GM18858 (cell line): ENCODE results near the gene PAX2.

Experiments used
- ATAC-seq: cut with Tn5 transposase; IDR thresholded peaks from one replicate; pipeline ENCODE4 v1.9.1; 2021; ENCODE audit not compliant: unreplicated experiment

Gene PAX2

DNA sequence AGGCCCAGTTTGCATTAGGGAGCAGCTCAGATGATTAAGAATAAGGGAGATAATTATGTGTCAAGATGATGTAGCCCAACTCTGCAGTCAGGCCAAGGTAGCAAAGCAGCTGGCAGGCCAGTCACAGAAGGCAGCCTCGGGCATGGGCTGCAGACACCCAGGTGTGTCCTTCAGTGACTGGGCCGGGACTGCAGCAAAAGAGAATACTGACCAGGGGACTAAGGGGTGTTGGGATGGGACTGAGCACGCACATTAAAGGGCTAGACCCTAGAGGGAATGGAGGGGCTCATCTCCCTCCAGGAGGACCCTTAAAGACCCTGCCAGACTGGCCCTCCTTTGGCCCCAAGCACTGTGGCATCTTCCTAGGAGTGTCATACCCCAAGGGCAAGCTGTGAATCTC lies 38.7 kb downstream of the PAX2 start:
- ATAC-seq = no peak

GRCh38 chr10:100786591-100786990 lies 41.2 kb downstream of the PAX2 start:
- no peak for ATAC-seq

DNA sequence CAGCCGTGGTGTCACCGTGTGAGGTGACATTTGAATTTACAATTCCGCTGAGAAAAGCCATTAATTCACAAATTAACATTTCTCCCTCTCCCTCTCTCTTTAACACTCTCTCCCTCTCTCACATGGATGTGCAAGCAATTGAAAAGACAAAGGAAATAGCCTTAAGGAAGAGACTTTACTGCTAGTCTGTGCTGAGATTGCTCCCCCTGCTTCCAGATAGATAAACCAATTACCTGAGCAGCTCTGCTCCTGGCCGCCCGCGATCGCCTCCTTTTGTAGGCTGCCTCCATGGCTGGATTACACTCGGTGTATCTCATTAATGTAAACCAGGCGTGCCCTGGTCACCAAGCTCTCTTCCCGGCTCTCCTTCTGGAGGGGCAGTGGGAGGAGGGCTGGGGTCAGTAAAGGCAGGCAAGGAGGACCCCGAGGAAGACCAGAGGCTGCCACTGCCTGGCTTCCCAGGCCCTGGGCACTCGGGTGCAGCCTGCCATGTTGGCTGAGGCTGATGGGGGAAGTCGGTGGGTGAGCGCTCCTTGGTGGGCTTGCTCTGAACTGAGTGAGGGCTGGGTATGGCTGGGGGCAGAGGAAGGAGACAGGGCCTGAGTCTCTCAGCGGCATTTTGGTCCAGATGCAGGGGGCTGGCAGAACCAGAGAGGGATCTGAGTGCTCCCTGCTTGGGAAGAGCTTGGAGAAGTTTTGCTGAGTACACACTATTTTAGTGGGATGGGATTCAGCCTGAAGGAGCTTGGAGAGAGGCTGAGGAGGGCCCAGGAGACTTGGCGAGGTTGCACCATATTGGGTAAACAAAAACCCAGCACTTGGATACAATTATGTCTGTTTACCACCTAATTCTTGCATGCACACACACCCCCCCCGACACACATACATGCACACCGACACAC lies 42.9 kb downstream of the PAX2 start:
- ATAC-seq = no peak

DNA sequence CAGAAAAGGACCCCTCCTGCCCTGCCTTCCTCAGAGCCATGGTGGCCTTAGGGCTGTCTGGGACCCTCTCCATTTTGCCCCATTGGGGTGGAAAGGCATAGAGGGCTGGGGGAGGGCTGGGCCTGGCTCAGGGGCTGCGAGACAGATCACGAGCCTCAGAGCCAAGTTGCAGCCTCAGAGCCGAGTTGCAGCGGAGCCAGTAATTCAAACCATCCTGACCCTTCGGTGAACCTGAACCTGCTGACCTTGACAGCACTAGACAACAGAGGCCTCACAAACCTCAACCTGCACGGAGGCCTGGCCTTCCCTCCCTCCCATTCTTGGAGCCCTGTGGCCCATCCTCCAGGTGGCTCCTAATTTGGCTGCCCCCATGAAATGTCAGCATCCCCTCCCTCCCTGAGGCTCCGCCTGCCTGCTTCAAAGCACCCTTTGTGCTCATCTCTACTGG lies 45.4 kb downstream of the PAX2 start:
- no peak for ATAC-seq

- no peak for ATAC-seq
Measured at GRCh38 chr10:100791369-100792058, 46.1 kb downstream of the PAX2 start.

GRCh38 chr10:100792574-100792973 lies 47.2 kb downstream of the PAX2 start:
- ATAC-seq = no peak

GRCh38 chr10:100793055-100793454 lies 47.7 kb downstream of the PAX2 start:
- no peak for ATAC-seq

- no peak for ATAC-seq
Measured at GRCh38 chr10:100799881-100800280, 54.5 kb downstream of the PAX2 start.

- no peak for ATAC-seq
Measured at GRCh38 chr10:100800931-100801330, 55.5 kb downstream of the PAX2 start.

- ATAC-seq = no peak
Measured at GRCh38 chr10:100802196-100802595, 56.8 kb downstream of the PAX2 start.

GRCh38 chr10:100802607-100803006 lies 57.2 kb downstream of the PAX2 start:
- no peak for ATAC-seq

DNA sequence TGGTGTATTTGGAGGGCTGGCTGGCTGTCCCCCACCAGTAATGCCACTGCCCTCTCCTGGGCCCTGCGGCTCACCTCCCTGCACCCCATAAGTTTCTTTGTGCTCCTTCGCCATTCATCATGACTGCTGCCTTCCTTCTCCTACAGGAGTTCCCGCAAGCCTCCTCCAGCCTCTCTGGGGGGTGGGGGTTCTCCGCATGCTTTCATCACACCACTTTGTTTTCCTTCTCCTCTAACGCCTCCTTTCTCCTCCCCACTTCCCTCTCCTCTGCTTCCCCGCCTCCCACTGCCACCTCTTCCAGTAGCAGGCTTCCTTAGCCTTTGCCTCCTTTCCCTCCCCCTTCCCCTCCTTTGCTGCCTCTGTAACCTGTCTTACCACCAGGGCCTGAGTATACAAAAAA lies 58.1 kb downstream of the PAX2 start:
- no peak for ATAC-seq

DNA sequence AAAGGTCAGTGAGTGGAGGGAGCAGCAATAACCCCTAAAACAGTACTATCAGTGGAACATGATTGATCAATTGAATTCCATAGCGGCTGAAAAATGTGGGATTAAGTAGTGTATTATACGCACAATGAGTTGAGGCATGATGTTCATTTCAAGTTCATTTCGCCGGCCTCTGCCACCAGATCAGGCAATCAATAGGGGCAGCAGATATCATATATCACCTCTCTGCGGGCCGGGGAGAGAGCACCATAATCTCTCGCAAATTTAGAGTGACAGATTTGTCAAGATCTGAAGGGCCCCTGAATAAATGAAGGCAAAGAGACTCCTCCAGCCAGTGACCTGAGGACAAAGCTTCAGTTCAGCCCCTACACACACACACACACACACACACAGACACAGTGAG lies 58.5 kb downstream of the PAX2 start:
- ATAC-seq = no peak

DNA sequence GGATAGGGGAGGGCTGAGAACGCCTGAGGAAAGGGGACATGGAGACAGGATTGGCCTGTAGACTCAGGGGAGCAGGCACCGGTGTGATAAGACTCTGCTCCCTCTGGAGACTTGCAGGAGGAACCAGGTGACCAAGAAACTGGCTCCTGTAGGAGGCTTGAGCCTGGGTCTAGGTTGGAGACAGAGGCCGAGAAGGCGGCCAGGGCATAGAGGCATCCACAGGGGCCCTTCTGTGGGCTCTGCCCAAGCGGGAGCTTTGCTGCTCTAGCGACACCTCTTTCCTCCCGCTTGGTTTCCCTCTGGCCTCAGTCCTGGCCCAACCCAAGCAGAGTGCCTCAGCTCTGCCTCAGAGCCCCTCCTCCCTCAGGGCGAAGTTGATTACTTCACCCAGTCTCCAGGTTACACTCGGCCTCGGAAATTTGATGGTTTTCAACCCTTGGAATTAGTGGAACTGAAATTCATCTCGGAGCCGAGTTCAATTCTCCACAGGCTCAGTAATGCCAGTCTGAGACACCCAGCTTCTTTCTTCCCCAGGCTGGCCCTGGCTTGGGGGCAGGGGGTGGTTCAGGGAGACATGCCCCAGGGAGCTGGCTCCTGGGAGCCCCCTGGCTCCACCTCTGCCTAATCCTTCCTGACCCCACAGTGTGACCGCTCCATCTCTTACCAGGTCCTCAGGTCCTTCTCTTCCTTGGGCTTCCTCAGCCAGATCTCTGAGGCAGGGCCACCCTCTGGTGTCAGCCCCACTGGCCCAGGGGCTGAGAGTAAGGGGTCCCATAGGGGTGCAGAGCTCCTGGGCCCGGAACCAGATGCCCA lies 60.4 kb downstream of the PAX2 start:
- no peak for ATAC-seq

- no peak for ATAC-seq
Measured at GRCh38 chr10:100806356-100806645, 60.9 kb downstream of the PAX2 start.

- no peak for ATAC-seq
Measured at GRCh38 chr10:100807241-100807951, 62.0 kb downstream of the PAX2 start.

DNA sequence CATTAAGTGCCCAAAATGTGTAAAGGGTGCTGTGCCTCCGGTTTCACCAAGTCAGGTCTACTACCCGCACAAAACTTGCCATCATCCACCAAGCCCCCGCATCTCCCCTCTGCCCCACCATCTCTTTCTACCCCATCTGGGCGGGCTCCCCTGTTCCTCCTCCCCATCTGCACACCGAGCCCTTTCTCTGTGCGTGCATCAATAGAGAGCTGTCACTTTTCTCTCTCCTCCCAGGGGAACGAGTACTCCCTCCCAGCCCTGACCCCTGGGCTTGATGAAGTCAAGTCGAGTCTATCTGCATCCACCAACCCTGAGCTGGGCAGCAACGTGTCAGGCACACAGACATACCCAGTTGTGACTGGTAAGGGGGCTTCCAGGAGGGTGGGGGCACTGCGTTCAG lies 63.5 kb downstream of the PAX2 start:
- no peak for ATAC-seq

DNA sequence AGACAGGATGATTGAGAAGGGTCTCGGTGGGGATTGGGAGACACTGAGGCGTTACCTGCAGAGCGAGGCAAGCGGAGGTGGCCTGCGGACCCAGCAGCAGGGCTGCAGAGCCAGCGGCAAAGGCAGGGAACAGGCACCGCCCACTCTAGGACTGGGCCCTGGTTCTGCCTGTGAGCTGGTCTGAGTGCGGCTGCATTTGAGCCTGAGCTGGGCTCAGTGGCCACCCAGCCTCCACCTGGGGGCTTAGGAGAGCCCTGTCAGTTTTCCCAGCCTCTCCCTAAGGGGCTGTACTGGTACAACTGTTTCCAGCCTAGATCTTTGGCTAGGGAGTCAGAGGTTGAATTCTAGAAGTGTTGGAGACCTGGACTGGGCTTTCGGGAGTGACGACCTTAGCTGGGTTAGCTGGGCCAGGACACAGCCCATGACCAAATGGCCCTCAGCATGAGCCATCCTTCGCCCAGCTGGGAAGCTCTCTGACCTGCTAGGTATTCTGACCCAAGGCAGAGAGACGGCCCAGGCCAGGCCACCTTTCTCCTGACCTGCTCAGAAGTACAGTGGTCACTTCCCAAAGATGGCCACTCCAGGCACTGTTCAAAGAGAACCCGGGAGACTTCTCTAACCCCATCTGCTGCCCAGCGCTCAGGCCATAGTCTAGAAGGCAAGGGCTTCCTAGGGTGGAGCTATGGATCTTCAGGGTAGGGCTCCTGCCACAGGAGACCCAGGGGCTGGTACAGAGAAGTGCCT lies 64.9 kb downstream of the PAX2 start:
- no peak for ATAC-seq

DNA sequence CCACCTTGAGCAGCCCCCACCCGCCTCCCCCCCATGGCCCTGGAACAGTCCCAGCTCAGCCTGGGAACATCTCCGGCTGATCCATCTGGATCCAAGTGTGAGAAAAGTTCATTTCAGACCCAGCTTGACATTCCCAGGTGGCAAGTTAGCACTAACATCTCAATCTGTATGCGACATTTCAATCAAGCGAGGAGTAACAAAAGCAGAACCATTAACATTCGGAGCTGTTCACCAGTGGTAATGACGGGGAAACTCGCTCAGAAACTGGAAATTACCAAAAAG lies 65.4 kb downstream of the PAX2 start:
- no peak for ATAC-seq

- ATAC-seq = no peak
Measured at GRCh38 chr10:100811261-100811660, 65.9 kb downstream of the PAX2 start.
